ENCODE results near the gene UNK.

DNA sequence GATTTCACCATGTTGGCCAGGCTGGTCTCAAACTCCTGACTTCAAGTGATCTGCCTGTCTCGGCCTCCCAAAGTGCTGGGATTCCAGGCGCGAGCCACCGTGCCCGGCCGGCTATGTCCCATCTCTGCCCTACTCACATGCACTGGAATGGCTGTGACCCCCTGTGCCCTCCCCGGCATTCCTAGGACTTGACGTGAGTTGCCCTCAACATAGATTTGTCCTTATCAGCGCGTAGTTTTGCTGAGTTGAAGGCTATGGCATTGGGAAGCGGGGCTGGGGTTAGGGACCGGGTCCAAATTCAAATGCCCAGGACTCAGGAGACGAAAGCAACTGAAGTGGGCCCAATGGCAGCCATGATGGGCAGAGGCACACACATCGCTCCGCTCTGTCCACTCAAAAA, 53.8 kb downstream of the UNK start:
- TF ChIP-seq, protein P1, sequence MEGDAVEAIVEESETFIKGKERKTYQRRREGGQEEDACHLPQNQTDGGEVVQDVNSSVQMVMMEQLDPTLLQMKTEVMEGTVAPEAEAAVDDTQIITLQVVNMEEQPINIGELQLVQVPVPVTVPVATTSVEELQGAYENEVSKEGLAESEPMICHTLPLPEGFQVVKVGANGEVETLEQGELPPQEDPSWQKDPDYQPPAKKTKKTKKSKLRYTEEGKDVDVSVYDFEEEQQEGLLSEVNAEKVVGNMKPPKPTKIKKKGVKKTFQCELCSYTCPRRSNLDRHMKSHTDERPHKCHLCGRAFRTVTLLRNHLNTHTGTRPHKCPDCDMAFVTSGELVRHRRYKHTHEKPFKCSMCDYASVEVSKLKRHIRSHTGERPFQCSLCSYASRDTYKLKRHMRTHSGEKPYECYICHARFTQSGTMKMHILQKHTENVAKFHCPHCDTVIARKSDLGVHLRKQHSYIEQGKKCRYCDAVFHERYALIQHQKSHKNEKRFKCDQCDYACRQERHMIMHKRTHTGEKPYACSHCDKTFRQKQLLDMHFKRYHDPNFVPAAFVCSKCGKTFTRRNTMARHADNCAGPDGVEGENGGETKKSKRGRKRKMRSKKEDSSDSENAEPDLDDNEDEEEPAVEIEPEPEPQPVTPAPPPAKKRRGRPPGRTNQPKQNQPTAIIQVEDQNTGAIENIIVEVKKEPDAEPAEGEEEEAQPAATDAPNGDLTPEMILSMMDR (IDR thresholded peaks at IDR 0.05), result no peak
- no peak for TF ChIP-seq POLR2A (IDR thresholded peaks at IDR 0.05)

Data from sigmoid colon (tissue), 3 donors.